ENCODE results near the gene PROSER3. TPM values are rescaled to one million over a fixed set of nuclear protein-coding genes. Genes with fewer than 3 reads are reported as not detected.

The PROSER3 gene
- 3.7 and 12.2 TPM in 2 replicates for total RNA-seq
- polyA plus RNA-seq: 26.5 and 30.7 TPM in 2 replicates

DNA sequence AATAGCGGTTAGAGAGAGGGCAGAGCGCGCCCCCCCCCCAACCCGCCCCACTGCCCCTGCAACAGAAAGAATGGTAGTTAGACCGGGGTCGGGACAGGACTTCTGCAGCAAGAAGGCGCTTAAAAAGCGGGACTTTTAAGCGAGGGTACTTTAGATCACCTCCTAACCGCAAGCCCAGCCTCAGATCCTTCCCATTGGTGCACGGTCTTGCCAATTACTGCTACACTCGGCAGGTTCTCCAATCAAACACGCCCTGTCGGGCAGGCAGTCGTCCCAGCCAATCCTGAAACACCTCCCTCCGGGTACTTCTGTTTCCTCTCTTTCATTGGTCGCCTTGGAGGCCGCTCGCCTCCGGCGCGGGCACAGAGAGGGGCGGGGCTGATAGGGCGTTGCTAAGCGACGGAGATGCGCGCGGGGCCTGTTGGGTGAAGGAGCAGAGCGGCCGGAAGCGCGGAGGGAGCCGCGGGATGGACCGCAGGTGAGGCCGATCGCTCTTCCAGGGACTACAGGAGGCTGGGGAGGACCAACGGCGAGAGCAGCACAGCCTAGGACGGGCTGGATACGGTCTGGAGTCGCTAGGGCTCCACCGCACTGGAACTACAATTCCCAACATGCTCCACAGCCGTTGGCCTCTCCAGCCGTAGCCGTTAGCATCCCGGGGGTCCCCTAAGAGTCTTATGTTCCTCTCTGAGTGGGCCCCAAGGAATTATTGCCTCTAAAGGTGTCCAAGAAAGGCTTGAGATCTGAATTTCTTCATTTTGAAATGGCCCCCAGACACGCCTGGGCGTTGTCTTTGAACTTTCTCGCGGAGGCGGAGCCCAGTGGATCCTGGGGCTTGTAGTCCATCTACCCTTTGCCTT lies at the start of gene PROSER3:
TSS of gene PROSER3 (plus strand) at position 428 of the 860 bp plus-strand sequence. CDS start at position 468, 40 bp downstream.
- peak within 1 kb of the TSS; percentile 43 for H3K4me3 ChIP-seq
- peak within 1 kb of the TSS; percentile 77 for H3K4me2 ChIP-seq
- DNase-seq (ENCODE audit: low spot score): peak; percentile 98
- peaks cover 2% of the 10 kb centered on the region for H3K27me3 ChIP-seq
- no peaks in the 10 kb centered on the region for H4K20me1 ChIP-seq (ENCODE audit: insufficient read depth, poor library complexity, severe bottlenecking)
- under 1% methylated on average over 52 of the region's 53 CpGs for WGBS (ENCODE audit: low lambda C conversion rate, missing lambda C conversion rate)
- no peaks in the 10 kb centered on the region for H3K9me2 ChIP-seq (replicated peaks; ENCODE audit: insufficient read depth)
- H2AFZ ChIP-seq: peak within 1 kb of the TSS; percentile 58
- H3K79me2 ChIP-seq: peaks cover 22% of the 10 kb centered on the region
- H3K36me3 ChIP-seq (replicated peaks; ENCODE audit: insufficient read depth, low read depth): no peaks in the 10 kb centered on the region
- TF ChIP-seq, protein P1, sequence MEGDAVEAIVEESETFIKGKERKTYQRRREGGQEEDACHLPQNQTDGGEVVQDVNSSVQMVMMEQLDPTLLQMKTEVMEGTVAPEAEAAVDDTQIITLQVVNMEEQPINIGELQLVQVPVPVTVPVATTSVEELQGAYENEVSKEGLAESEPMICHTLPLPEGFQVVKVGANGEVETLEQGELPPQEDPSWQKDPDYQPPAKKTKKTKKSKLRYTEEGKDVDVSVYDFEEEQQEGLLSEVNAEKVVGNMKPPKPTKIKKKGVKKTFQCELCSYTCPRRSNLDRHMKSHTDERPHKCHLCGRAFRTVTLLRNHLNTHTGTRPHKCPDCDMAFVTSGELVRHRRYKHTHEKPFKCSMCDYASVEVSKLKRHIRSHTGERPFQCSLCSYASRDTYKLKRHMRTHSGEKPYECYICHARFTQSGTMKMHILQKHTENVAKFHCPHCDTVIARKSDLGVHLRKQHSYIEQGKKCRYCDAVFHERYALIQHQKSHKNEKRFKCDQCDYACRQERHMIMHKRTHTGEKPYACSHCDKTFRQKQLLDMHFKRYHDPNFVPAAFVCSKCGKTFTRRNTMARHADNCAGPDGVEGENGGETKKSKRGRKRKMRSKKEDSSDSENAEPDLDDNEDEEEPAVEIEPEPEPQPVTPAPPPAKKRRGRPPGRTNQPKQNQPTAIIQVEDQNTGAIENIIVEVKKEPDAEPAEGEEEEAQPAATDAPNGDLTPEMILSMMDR (IDR thresholded peaks at IDR 0.05; ENCODE audit: poor library complexity): no peak
- TF ChIP-seq EZH2phosphoT487 (IDR thresholded peaks at IDR 0.05; ENCODE audit: low read depth, severe bottlenecking, unreplicated experiment) (no peak), EZH2 (IDR thresholded peaks at IDR 0.05; ENCODE audit: borderline replicate concordance) (no peak)
- H3K9me3 ChIP-seq (ENCODE audit: low read depth): no peaks in the 10 kb centered on the region
- peak within 1 kb of the TSS; percentile 97 for H3K27ac ChIP-seq
- peaks cover 28% of the 10 kb centered on the region for H3K4me1 ChIP-seq (ENCODE audit: insufficient read depth)

- TF ChIP-seq EZH2phosphoT487 (IDR thresholded peaks at IDR 0.05; ENCODE audit: low read depth, severe bottlenecking, unreplicated experiment): no peak
- TF ChIP-seq, protein P1 (IDR thresholded peaks at IDR 0.05; ENCODE audit: poor library complexity): no peak
- TF ChIP-seq EZH2 (IDR thresholded peaks at IDR 0.05; ENCODE audit: borderline replicate concordance): no peak
- Histone ChIP-seq H3K79me2 (no peaks in the 10 kb centered on the region), H3K9me2 (replicated peaks; ENCODE audit: insufficient read depth) (no peaks in the 10 kb centered on the region), H3K27me3 (peaks cover 3% of the 10 kb centered on the region), H3K4me1 (ENCODE audit: insufficient read depth) (no peaks in the 10 kb centered on the region), H4K20me1 (ENCODE audit: insufficient read depth, poor library complexity, severe bottlenecking) (no peaks in the 10 kb centered on the region), H2AFZ (no peak overlapping the region), H3K4me2 (no peak overlapping the region), H3K9me3 (ENCODE audit: low read depth) (no peaks in the 10 kb centered on the region), H3K27ac (no peak overlapping the region), H3K36me3 (replicated peaks; ENCODE audit: insufficient read depth, low read depth) (no peaks in the 10 kb centered on the region), H3K4me3 (no peak overlapping the region)
- DNase-seq (ENCODE audit: low spot score): no peak
- 83% methylated on average over 1 of the region's 1 CpG for WGBS (ENCODE audit: low lambda C conversion rate, missing lambda C conversion rate)
Observed at GRCh38 chr19:35708391-35708790, 49.6 kb upstream of the PROSER3 start.

DNA sequence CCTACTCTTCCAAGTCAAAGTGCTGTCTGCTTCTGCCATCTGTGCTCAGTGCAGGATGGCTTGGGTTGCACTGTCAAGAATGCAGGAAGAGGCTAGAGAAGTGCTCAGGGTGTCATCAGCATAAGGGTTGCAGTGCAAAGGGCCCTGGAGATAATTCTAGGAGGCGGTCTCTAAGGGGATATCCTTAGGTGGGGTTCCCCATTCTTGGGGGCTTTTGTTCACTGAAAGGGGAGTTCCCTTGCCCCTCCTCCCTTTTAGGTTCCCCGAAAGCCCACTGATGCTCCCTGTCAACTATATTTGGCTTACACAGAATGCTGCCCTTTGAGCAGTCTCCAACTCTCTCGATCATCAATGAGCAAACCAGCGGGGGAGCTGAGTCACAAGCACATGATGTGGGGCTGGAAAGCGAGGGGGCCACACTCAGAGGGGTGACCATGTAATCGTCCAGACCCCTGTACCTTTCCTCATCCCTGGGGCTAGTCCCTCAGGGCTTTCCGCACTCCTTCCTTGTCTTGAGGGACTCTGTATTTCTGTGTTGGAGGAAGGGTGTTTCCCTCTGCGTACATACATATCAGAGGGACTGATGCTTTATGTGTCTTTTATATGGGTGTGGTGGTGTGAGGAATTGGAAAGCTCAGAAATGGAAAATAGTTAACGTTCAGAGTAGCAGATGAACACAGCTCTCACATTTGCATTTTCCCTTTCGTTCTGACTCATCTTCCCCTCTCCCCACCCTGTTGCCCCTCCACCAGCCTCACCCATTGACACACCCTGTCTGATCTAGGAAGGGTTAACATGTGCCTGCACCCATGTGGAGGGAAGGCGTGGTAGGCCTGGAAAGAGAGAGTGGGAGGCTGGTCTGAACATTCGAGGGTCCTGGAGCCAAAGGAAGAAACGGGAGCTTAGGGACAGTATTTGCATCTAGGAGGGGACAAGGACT lies 46.9 kb upstream of the PROSER3 start:
- H3K4me3 ChIP-seq: no peak overlapping the region
- no peak overlapping the region for H3K4me2 ChIP-seq
- TF ChIP-seq, protein P1 (IDR thresholded peaks at IDR 0.05; ENCODE audit: poor library complexity): no peak
- no peak for TF ChIP-seq EZH2 (IDR thresholded peaks at IDR 0.05; ENCODE audit: borderline replicate concordance)
- no peak for TF ChIP-seq EZH2phosphoT487 (IDR thresholded peaks at IDR 0.05; ENCODE audit: low read depth, severe bottlenecking, unreplicated experiment)
- no peak for DNase-seq (ENCODE audit: low spot score)
- H3K9me2 ChIP-seq (replicated peaks; ENCODE audit: insufficient read depth): no peaks in the 10 kb centered on the region
- H3K36me3 ChIP-seq (replicated peaks; ENCODE audit: insufficient read depth, low read depth): no peaks in the 10 kb centered on the region
- H3K4me1 ChIP-seq (ENCODE audit: insufficient read depth): peaks cover 7% of the 10 kb centered on the region
- WGBS (ENCODE audit: low lambda C conversion rate, missing lambda C conversion rate): 73% methylated on average over 13 of the region's 13 CpGs
- H4K20me1 ChIP-seq (ENCODE audit: insufficient read depth, poor library complexity, severe bottlenecking): no peaks in the 10 kb centered on the region
- H3K27ac ChIP-seq: no peak overlapping the region
- peaks cover 7% of the 10 kb centered on the region for H3K79me2 ChIP-seq
- H2AFZ ChIP-seq: no peak overlapping the region
- no peaks in the 10 kb centered on the region for H3K9me3 ChIP-seq (ENCODE audit: low read depth)
- no peaks in the 10 kb centered on the region for H3K27me3 ChIP-seq
